Raji (cell line): Measurements from ENCODE around the gene CYP4B1.

Source experiments
- POLR2A ChIP-seq: IDR thresholded peaks from 2 replicates; pipeline ENCODE4 v1.6.1; 2011; ENCODE audit warnings: low read depth, low read length, control low read depth; ENCODE audit not compliant: insufficient read depth

CYP4B1 gene

DNA sequence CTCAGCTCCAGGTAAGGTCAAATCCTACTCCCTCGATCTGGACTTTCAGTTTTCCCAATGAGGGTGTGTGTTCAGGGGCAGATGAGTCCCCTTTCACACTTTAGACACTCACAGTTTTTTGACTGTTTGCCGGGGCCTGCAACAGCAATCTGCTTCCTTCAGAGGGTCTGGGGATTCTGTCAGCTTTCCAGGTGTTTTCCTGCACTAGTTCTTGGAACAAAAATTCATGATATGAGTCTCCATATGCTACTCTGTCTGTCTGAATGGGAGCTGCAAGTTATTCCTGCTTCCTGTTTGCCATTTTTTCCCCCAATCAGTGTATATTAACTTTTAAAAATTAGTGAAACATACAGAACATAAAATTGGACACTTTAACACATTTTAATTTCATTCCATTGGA is 24.3 kb downstream of the CYP4B1 start:
- no peak for TF ChIP-seq POLR2A

- no peak for TF ChIP-seq POLR2A
Observed at GRCh38 chr1:46830665-46831322, 31.9 kb downstream of the CYP4B1 start.

GRCh38 chr1:46862348-46862747 is 63.5 kb downstream of the CYP4B1 start:
- TF ChIP-seq POLR2A: no peak
